CD4-positive, alpha-beta T cell (primary cell): ENCODE data around the gene CACNA2D1. TPM values are rescaled to one million over a fixed set of nuclear protein-coding genes. Genes with fewer than 3 reads are reported as not detected.

Experiments
- ATAC-seq: fragments of 200-7000 bp; cut with Tn5 transposase; one replicate; pipeline ENCODE4 v1.10.0; 2022; ENCODE audit warnings: mild to moderate bottlenecking; ENCODE audit not compliant: poor library complexity
- CTCF ChIA-PET: fragments of 350-600 bp; sonication (Branson Sonifier 250); formaldehyde crosslinking; loops from one replicate; lab custom pipeline; 2021; ENCODE audit warnings: antibody characterized with exemption, inconsistent platforms; lab: Charles Lee
- POLR2A ChIA-PET: fragments of 350-600 bp; sonication (Branson Sonifier 250); formaldehyde crosslinking; loops from one replicate; lab custom pipeline; 2021; ENCODE audit warnings: antibody characterized with exemption, inconsistent platforms; lab: Charles Lee
- DNase-seq, 14 experiments: peaks; one replicate each; pipeline ENCODE4 v3.0.0-alpha.2; 2013 to 2020; ENCODE audit warnings: mixed read lengths in 2 of 14
- H3K27ac ChIP-seq, 2 donors: one replicate each; pipeline versions ENCODE4 v1.5.1 to v1.7.0; 2013; ENCODE audit warnings: low read length in 2 of 2, low read depth in 1 of 2, mild to moderate bottlenecking in 1 of 2
- H3K27me3 ChIP-seq, 2 experiments: 1 replicate in 1 of 2; 2 replicates in 1 of 2; pipeline versions ENCODE4 v1.6.1 to v1.7.0; 2013; ENCODE audit warnings: low read length in 2 of 2, control low read depth in 1 of 2, mild to moderate bottlenecking in 1 of 2, moderate library complexity in 1 of 2; ENCODE audit not compliant: insufficient read depth in 2 of 2, control insufficient read depth in 1 of 2
- H3K36me3 ChIP-seq: one replicate; pipeline ENCODE4 v1.6.1; 2013; ENCODE audit warnings: low read length, control low read depth; ENCODE audit not compliant: insufficient read depth
- H3K4me1 ChIP-seq: one replicate; pipeline ENCODE4 v1.6.1; 2013; ENCODE audit warnings: low read length, control low read depth; ENCODE audit not compliant: insufficient read depth
- H3K4me3 ChIP-seq: one replicate; pipeline ENCODE4 v1.5.1; 2013; ENCODE audit warnings: mild to moderate bottlenecking, low read length, moderate library complexity
- H3K9me3 ChIP-seq, 2 experiments: 1 replicate in 1 of 2; 2 replicates in 1 of 2; pipeline versions ENCODE4 v1.6.1 to v1.7.0; 2013; ENCODE audit warnings: low read length in 2 of 2, mild to moderate bottlenecking in 2 of 2, control low read depth in 1 of 2, moderate library complexity in 1 of 2; ENCODE audit not compliant: control insufficient read depth in 1 of 2, insufficient read depth in 1 of 2
- H3K27ac Mint-ChIP-seq: one replicate; pipeline ENCODE4 v1.8.0; 2020; ENCODE audit warnings: mixed read lengths
- H3K27me3 Mint-ChIP-seq: one replicate; pipeline ENCODE4 v1.8.0; 2021; ENCODE audit warnings: mixed read lengths
- H3K36me3 Mint-ChIP-seq: one replicate; pipeline ENCODE4 v1.8.0; 2021; ENCODE audit warnings: low read depth, mixed read lengths
- H3K4me1 Mint-ChIP-seq: one replicate; pipeline ENCODE4 v1.8.0; 2021; ENCODE audit warnings: low read depth, mixed read lengths
- H3K4me3 Mint-ChIP-seq: one replicate; pipeline ENCODE4 v1.8.0; 2020; ENCODE audit warnings: mild to moderate bottlenecking, mixed read lengths
- H3K9me3 Mint-ChIP-seq: one replicate; pipeline ENCODE4 v1.8.0; 2020; ENCODE audit warnings: mixed read lengths
- CTCF ChIP-seq: fragments of 200-600 bp; IDR thresholded peaks from one replicate; pipeline ENCODE4 v1.8.0; 2022; ENCODE audit warnings: antibody characterized with exemption, mild to moderate bottlenecking
- intact Hi-C, 2 experiments: fragments of 100-400 bp; cut with DNase I in 1 of 2; cut with micrococcal nuclease in 1 of 2; formaldehyde crosslinking; loops; one replicate each; pipeline versions ENCODE4 v1.15.1 to v1.9.0; 2023 to 2025; cut with DNase I, micrococcal nuclease
- total RNA-seq, 174 experiments: library from RNA in 2 of 174; stranded (reverse) in 2 of 174; gene quantifications; one replicate each; pipeline ENCODE4 v1.2.3 and lab custom pipeline; 2021 to 2026

The CACNA2D1 gene
- total RNA-seq, 2 experiments from 2014 or later = not detected

- intact Hi-C loops = no loop called here
- CTCF ChIA-PET = no interaction called here
- H3K9me3 Mint-ChIP-seq = no peaks in the 10 kb centered on the region
- H3K4me3 ChIP-seq = no peak overlapping the region
- H3K4me1 Mint-ChIP-seq = no peaks in the 10 kb centered on the region
- no peak for TF ChIP-seq CTCF
- H3K27me3 ChIP-seq = no peaks in the 10 kb centered on the region
- H3K27me3 Mint-ChIP-seq = no peaks in the 10 kb centered on the region
- H3K4me3 Mint-ChIP-seq = no peak overlapping the region
- ATAC-seq = no peak
- H3K4me1 ChIP-seq = no peaks in the 10 kb centered on the region
- DNase-seq = no peak
- no peak overlapping the region for H3K27ac ChIP-seq
- POLR2A ChIA-PET = no interaction called here
- H3K9me3 ChIP-seq = peaks cover 0 to 18% of the 10 kb centered on the region in 2 experiments
- H3K36me3 Mint-ChIP-seq = no peaks in the 10 kb centered on the region
- no peak overlapping the region for H3K27ac Mint-ChIP-seq
- no peaks in the 10 kb centered on the region for H3K36me3 ChIP-seq
These were observed 243.0 kb downstream of the CACNA2D1 start for GRCh38 chr7:82200601-82201000.

- Histone ChIP-seq H3K27me3 (no peaks in the 10 kb centered on the region), H3K4me3 (no peak overlapping the region), H3K36me3 (no peaks in the 10 kb centered on the region), H3K9me3 (no peaks in the 10 kb centered on the region), H3K4me1 (no peaks in the 10 kb centered on the region), H3K27ac (no peak overlapping the region)
- no peak for DNase-seq
- no peak overlapping the region for H3K4me3 Mint-ChIP-seq
- no peak for TF ChIP-seq CTCF
- H3K27ac Mint-ChIP-seq = no peak overlapping the region
- CTCF ChIA-PET = no interaction called here
- no peaks in the 10 kb centered on the region for H3K4me1 Mint-ChIP-seq
- H3K36me3 Mint-ChIP-seq = no peaks in the 10 kb centered on the region
- intact Hi-C loops = no loop called here
- no peaks in the 10 kb centered on the region for H3K27me3 Mint-ChIP-seq
- ATAC-seq = no peak
- peaks cover 1% of the 10 kb centered on the region for H3K9me3 Mint-ChIP-seq
- POLR2A ChIA-PET = no interaction called here
These were observed 249.4 kb downstream of the CACNA2D1 start for GRCh38 chr7:82194016-82194643.

GRCh38 chr7:82188636-82189035 is 254.9 kb downstream of the CACNA2D1 start:
- POLR2A ChIA-PET = no interaction called here
- intact Hi-C loops = no loop called here
- no peak overlapping the region for H3K4me3 ChIP-seq
- no peak for TF ChIP-seq CTCF
- H3K27ac ChIP-seq = no peak overlapping the region
- Mint-ChIP-seq H3K36me3 (no peaks in the 10 kb centered on the region), H3K27me3 (no peaks in the 10 kb centered on the region), H3K4me3 (no peak overlapping the region), H3K9me3 (peaks cover 1% of the 10 kb centered on the region), H3K4me1 (no peaks in the 10 kb centered on the region), H3K27ac (no peak overlapping the region)
- DNase-seq (no peak), ATAC-seq (no peak)
- no peaks in the 10 kb centered on the region for H3K9me3 ChIP-seq
- H3K36me3 ChIP-seq = no peaks in the 10 kb centered on the region
- no peaks in the 10 kb centered on the region for H3K4me1 ChIP-seq
- CTCF ChIA-PET = no interaction called here
- no peaks in the 10 kb centered on the region for H3K27me3 ChIP-seq
